IPS-NIHi7 (cell line): ENCODE results near the gene CEP85.
"Not testable (repeated sequence)": the region's sequence is repeated elsewhere in the genome, so short reads cannot be mapped to it uniquely, and the experiment has no call there.

Experiments
- DNase-seq: peaks from one replicate; pipeline ENCODE4 v3.0.0; 2012; ENCODE audit warnings: mixed read lengths; ENCODE audit errors: extremely low spot score

CEP85 gene

GRCh38 chr1:26290882-26291261 is 56.9 kb downstream of the CEP85 start:
- DNase-seq = no peak

GRCh38 chr1:26291433-26291832 is 57.4 kb downstream of the CEP85 start:
- no peak for DNase-seq

GRCh38 chr1:26291939-26292338 is 57.9 kb downstream of the CEP85 start:
- no peak for DNase-seq

GRCh38 chr1:26292735-26293134 is 58.7 kb downstream of the CEP85 start:
- not testable (repeated sequence) for DNase-seq

- no peak for DNase-seq
Observed at GRCh38 chr1:26293911-26294463, 60.0 kb downstream of the CEP85 start.

GRCh38 chr1:26295194-26296138 is 61.5 kb downstream of the CEP85 start:
- DNase-seq = no peak

GRCh38 chr1:26296340-26297056 is 62.5 kb downstream of the CEP85 start:
- DNase-seq = no peak

GRCh38 chr1:26297057-26297790 is 63.2 kb downstream of the CEP85 start:
- DNase-seq = no peak

GRCh38 chr1:26297791-26298124 is 63.8 kb downstream of the CEP85 start:
- DNase-seq = no peak

GRCh38 chr1:26300578-26301275 is 66.7 kb downstream of the CEP85 start:
- no peak for DNase-seq

- DNase-seq = no peak
Observed at GRCh38 chr1:26302733-26303405, 68.9 kb downstream of the CEP85 start.

- DNase-seq = no peak
Observed at GRCh38 chr1:26305667-26306289, 71.8 kb downstream of the CEP85 start.

GRCh38 chr1:26306290-26307229 is 72.6 kb downstream of the CEP85 start, which contains the start of gene UBXN11:
TSS of gene UBXN11 (minus strand) at chr1:26306636. CDS start at chr1:26302883, 3,753 bp downstream.
- peak; percentile 100 for DNase-seq

GRCh38 chr1:26307363-26307781 is 73.4 kb downstream of the CEP85 start:
- DNase-seq = no peak

GRCh38 chr1:26307966-26308899 is 74.2 kb downstream of the CEP85 start:
- DNase-seq = not testable (repeated sequence)

- no peak for DNase-seq
Observed at GRCh38 chr1:26314501-26314900, 80.5 kb downstream of the CEP85 start.

- no peak for DNase-seq
Observed at GRCh38 chr1:26315874-26316850, 82.2 kb downstream of the CEP85 start.
